NCI-H2107 (cell line): ENCODE results near the gene AHCYL1.
A peak's percentile ranks its signal among the peaks of the same experiment; 100 is the strongest.

Source experiments
- DNase-seq: peaks from one replicate; lab custom pipeline; 2025; lab: John Stamatoyannopoulos, UW

Gene AHCYL1

DNA sequence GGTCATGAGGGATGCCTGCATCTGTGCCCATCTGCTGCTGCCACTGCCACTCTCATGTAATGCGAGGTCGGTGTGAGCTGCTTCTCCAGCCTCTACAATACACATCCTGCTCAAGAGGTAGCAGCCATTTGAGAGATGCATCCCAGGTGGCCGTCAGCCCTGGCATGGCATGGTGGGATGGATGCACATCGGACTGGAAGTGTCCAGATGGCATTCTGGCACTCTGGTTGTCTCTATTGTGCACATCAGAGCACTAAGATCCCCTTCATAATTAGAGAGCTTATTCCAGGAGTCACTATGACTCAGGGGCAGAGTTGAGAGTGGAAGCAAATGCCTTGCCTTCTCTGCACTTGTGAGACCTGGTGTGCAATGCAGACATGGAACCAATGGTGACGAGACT is 53.7 kb downstream of the AHCYL1 start:
- DNase-seq = no peak

DNA sequence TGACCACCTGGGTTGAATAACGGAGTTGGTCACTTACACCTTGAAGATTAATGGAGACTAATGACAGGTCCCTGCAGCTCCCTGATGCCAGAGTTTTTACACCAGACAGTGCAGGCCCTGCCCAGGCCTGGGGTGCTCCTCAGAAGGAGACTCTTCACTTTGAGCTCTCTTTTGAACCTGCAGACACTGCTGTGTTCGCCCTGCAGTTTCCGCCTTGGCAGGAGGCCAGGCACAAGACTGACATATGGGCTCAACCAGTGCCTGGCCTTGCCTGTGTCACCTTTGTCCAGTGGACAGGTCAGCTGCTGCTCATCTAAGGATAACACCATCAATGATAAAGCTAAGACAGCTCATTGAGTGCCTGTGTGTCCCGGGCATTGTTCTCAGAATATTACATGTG is 55.1 kb downstream of the AHCYL1 start:
- no peak for DNase-seq

DNA sequence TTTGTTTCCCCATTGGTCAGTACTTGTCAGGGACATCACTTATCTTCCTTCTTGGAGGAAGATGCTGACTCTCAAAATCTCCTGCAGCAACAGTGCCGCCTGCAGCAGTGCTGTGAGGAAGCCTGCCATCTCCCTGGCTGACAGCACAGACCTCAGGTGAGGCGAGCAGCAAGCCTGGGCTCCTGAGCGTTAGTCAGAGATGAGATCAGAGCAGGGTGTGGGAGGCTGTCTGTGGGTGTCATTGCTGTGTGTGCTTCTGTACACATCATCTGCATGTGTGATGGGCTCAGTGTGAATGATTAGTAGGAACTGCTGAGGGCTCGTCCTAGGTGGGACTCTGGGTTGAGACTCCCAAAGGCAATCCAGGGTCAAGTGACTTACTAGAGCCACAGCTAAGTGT is 56.0 kb downstream of the AHCYL1 start:
- no peak for DNase-seq

DNA sequence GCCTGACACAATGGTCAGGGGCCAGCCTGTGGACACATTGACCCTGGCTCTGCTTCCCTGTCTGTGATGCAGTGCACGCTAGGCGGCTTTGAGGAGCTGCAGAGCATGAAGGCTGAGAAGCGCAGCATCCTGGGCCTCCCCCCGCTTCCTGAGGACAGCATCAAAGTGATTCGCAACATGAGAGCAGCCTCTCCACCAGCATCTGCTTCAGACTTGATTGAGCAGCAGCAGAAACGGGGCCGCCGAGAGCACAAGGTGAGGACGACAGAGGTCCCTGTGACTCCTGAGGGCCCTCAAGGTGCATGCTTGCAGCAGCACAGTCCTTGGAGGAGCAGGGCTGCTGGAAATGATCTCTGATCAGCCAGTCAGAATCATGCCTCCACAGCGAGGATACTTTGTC is 58.5 kb downstream of the AHCYL1 start:
- DNase-seq = no peak

DNA sequence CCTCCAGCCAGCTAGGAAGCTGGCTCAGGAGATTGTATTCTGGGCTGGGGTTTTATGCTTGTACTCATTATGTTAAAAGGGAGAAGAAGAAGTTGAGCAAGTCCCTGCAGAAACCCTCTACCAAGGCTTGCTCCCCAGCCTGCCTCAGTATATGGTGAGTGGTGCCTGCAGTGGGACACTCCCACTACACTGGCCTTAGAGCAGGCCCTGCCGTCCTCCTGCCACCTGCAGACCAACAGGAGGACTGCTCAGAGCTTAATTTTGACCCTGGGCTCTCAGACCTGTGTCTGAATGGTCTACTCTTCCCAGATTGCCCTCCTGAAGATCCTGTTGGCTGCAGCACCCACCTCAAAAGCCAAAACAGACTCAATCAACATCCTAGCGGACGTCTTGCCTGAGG is 62.9 kb downstream of the AHCYL1 start:
- DNase-seq = no peak

- no peak for DNase-seq
Measured at GRCh38 chr1:110048240-110048639, 63.7 kb downstream of the AHCYL1 start.

GRCh38 chr1:110048923-110049601 is 64.5 kb downstream of the AHCYL1 start:
- no peak for DNase-seq

DNA sequence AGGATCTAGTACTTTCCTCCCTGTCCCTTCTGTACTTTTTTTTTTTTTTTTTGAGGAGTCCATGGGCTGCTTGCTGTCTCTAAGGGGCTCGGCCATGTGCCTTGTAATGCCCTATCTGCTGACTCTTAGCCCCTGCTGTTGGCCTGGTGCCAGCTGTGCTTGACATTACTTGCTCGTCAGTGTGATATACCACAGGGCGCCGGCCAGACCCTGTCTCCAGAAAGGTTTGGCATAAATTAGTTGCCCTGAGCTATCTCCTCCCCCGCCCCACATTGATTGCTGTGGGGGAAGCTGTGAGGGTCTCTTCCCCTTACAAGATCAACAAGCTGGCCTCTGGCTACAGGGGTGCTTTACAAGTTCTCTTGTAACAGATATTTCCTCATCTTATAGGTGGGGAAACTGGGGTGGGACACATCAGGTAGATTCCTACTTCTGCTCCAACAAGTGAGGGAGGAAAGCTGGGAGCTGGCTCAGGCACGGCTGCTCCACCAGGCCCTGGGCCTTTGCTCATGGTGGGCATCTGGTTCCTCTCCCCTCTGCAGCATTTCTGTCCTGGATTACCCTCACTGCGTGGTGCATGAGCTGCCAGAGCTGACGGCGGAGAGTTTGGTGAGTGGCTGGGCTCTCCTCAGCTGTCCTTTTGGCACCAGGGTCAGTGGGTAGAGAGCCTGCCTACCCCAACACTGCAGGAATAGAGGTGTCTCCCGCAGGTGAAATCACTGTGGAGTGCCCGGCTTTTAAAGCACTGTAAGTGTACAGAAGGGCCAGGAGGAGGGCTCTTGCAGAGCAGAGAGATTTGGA is 65.4 kb downstream of the AHCYL1 start:
- DNase-seq = no peak

DNA sequence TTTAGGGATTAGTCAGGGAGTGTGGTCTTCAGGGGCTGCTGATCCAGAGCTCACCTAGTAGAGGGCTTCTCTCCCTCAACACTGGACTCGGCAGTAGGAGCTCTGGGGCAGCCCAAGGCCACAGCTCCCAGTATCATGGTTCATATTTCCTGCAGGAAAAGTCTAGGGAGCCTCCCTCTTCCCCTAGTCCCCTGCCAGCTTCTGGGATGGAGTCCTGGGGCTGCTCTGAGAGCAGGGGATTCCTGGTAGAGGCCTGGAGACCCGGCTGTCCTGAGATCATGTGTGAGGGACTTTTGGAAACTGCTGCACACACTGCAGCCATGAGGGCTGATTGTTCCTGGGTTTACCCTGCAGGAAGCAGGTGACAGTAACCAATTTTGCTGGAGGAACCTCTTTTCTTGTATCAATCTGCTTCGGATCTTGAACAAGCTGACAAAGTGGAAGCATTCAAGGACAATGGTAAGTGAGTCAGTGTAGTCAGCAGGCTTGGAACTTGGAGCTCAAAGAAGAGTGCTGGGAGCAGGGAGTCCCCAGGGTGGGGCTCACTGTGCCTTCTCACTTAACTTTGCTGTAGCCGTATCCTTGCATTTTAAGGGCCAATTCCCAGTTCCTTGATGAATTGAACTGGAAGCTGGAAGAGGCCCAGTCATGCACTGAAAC is 66.2 kb downstream of the AHCYL1 start:
- DNase-seq = no peak

GRCh38 chr1:110051262-110051648 is 66.7 kb downstream of the AHCYL1 start:
- DNase-seq = no peak

GRCh38 chr1:110053552-110054428 is 69.2 kb downstream of the AHCYL1 start:
- peak; percentile 35 for DNase-seq

GRCh38 chr1:110055493-110056284 is 71.1 kb downstream of the AHCYL1 start:
- DNase-seq = no peak

- no peak for DNase-seq
Measured at GRCh38 chr1:110056285-110056683, 71.7 kb downstream of the AHCYL1 start.

DNA sequence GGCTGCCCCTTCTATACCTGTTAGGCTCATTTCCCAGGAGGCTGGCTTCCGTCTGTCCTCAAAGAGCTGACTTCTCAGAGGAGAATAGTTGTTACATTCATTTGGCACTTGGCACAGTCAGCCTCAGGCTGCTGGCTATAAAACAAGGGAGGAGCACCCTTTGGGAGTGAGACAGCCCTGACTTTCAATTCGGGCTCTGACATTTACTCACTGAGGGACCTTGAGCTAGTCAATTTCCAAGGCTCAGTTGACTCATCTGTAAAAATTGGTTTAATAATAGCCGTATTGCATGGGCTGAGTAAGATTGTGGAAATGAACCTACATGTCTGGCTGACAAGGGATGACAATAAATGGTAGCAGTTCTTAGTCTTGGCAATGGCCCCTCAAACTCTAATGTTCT is 72.2 kb downstream of the AHCYL1 start:
- no peak for DNase-seq

- no peak for DNase-seq
Measured at GRCh38 chr1:110057963-110058518, 73.5 kb downstream of the AHCYL1 start.

GRCh38 chr1:110058591-110058990 is 74.0 kb downstream of the AHCYL1 start:
- DNase-seq = no peak

GRCh38 chr1:110059133-110059863 is 74.7 kb downstream of the AHCYL1 start:
- no peak for DNase-seq

DNA sequence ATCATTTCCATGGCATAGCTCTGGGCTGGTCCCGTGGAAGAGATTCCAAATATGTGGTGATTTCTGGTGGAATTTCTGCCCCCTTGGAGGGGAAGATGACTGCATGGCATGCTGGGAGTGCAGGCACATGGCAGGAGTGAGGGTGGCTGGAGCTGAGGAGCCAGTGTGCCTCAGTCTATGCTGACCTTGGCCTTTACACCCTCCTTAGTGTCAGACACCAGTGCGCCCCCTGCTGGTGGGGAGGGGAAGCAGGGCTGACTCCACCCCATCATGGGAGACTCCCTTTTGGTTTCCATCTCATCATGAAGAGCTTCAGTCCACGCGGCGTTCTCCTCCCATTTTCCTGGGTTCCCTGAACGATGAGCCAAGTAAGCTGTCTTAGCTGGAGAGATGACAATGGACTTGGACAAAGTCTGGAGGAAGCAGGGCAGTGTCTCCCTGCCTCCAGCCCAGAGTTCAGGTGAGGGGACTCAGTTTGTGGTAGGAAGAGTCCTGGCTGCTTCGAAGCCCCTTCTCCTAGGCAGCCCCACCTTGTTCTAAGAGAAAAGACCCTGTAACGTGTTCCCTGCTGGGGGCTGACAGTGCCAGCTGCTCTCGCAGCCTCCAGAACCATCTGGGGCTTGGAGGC is 75.6 kb downstream of the AHCYL1 start:
- DNase-seq = no peak

- no peak for DNase-seq
Measured at GRCh38 chr1:110060662-110061060, 76.1 kb downstream of the AHCYL1 start.

- no peak for DNase-seq
Measured at GRCh38 chr1:110061341-110061740, 76.8 kb downstream of the AHCYL1 start.
